Mucosa of descending colon (tissue), 3 donors: ENCODE results near the gene ATRN. TPM values are rescaled to one million over a fixed set of nuclear protein-coding genes. Genes with fewer than 3 reads are reported as not detected.

Experiments used
- ATAC-seq: fragments of 200-7000 bp; cut with Tn5 transposase; one replicate; pipeline ENCODE4 v1.9.1; 2020; ENCODE audit warnings: mild to moderate bottlenecking, moderate library complexity
- DNase-seq, 3 donors: peaks; one replicate each; pipeline ENCODE4 v3.0.0-alpha.2; 2020
- H3K36me3 ChIP-seq: fragments of 200-600 bp; one replicate; pipeline ENCODE4 v1.8.0; 2021; ENCODE audit warnings: low read depth, mild to moderate bottlenecking
- H3K4me1 ChIP-seq: fragments of 200-600 bp; one replicate; pipeline ENCODE4 v1.8.0; 2021; ENCODE audit warnings: low read depth, mild to moderate bottlenecking
- H3K4me3 ChIP-seq: fragments of 200-600 bp; one replicate; pipeline ENCODE4 v1.8.0; 2021; ENCODE audit warnings: mild to moderate bottlenecking
- H3K9me3 ChIP-seq: fragments of 200-600 bp; one replicate; pipeline ENCODE4 v1.8.0; 2021; ENCODE audit warnings: mild to moderate bottlenecking
- CTCF ChIP-seq: fragments of 200-600 bp; IDR thresholded peaks from one replicate; pipeline ENCODE4 v1.8.0; 2022; ENCODE audit warnings: antibody characterized with exemption, mild to moderate bottlenecking
- intact Hi-C, 2 donors: fragments of 100-400 bp; cut with DNase I in 1 of 2; cut with micrococcal nuclease in 1 of 2; formaldehyde crosslinking; loops; one replicate each; pipeline versions ENCODE4 v1.11.0 to v1.11.1; 2022; cut with DNase I, micrococcal nuclease
- total RNA-seq, 3 donors: library from RNA; stranded (reverse); fragmentation: NEBNext Ultra II Directional in 2 of 3; extraction: Animal tissue kit (Norgen Biotek cat#: 25700) in 2 of 3; gene quantifications; one replicate each; pipeline versions ENCODE4 v1.2.1 to v1.2.4, GENCODE V29; 2021 to 2023
- donor health status: DM: no; HTN: no; CAD: no; lungs with moderate emphysema.
- donor health status: DM: no; HTN: no; CAD: no.
- donor health status: DM: no; HTN: yes; CAD: no.

ATRN gene
- total RNA-seq, 3 donors from 2014 or later = 22.1 to 28.2 (median 23.7) TPM

- no peak within 1 kb of the TSS for H3K4me3 ChIP-seq
- DNase-seq = peak in 1 of 3 donors; percentile 49
- intact Hi-C loops = no loop called here
- H3K9me3 ChIP-seq = no peaks in the 10 kb centered on the region
- H3K36me3 ChIP-seq = no peaks in the 10 kb centered on the region
- no peak for TF ChIP-seq CTCF
- no peaks in the 10 kb centered on the region for H3K4me1 ChIP-seq
- ATAC-seq = peak; percentile 32
Measured at GRCh38 chr20:3681931-3682781, 211.3 kb downstream of the ATRN start, which contains the start of gene ADAM33. Gene ADAM33, minus strand, starts transcription at chr20:3682010. Its CDS starts 6 bp downstream, at chr20:3682004.

- no peaks in the 10 kb centered on the region for H3K9me3 ChIP-seq
- ATAC-seq (no peak), DNase-seq (no peak)
- H3K36me3 ChIP-seq = no peaks in the 10 kb centered on the region
- no peak overlapping the region for H3K4me3 ChIP-seq
- H3K4me1 ChIP-seq = no peaks in the 10 kb centered on the region
- intact Hi-C loops = no loop called here
- no peak for TF ChIP-seq CTCF
Measured at GRCh38 chr20:3685341-3685740, 214.5 kb downstream of the ATRN start.

- intact Hi-C loops = no loop called here
- H3K9me3 ChIP-seq = no peaks in the 10 kb centered on the region
Measured at GRCh38 chr20:3686421-3686820, 215.6 kb downstream of the ATRN start.

GRCh38 chr20:3686867-3687321 is 216.1 kb downstream of the ATRN start:
- no peaks in the 10 kb centered on the region for H3K4me1 ChIP-seq
- ATAC-seq (peak; percentile 78), DNase-seq (peak in 2 of 3 donors; percentile 69 to 75)
- no peak overlapping the region for H3K4me3 ChIP-seq
- intact Hi-C loops = no loop called here
- H3K36me3 ChIP-seq = no peaks in the 10 kb centered on the region
- no peaks in the 10 kb centered on the region for H3K9me3 ChIP-seq
- no peak for TF ChIP-seq CTCF

More at GRCh38 chr20:3686421-3686820, 215.6 kb downstream of the ATRN start:
- DNase-seq (no peak), ATAC-seq (no peak)
- H3K36me3 ChIP-seq = no peaks in the 10 kb centered on the region
- no peak for TF ChIP-seq CTCF
- H3K4me1 ChIP-seq = no peaks in the 10 kb centered on the region
- H3K4me3 ChIP-seq = no peak overlapping the region

GRCh38 chr20:3687655-3688054 is 216.8 kb downstream of the ATRN start:
- no peak for TF ChIP-seq CTCF
- no peak overlapping the region for H3K4me3 ChIP-seq
- intact Hi-C loops = no loop called here
- no peaks in the 10 kb centered on the region for H3K9me3 ChIP-seq
- no peaks in the 10 kb centered on the region for H3K36me3 ChIP-seq
- DNase-seq = no peak
- peak; percentile 47 for ATAC-seq
- H3K4me1 ChIP-seq = no peaks in the 10 kb centered on the region
